ENCODE results near the gene WDR44.

WDR44 gene

DNA sequence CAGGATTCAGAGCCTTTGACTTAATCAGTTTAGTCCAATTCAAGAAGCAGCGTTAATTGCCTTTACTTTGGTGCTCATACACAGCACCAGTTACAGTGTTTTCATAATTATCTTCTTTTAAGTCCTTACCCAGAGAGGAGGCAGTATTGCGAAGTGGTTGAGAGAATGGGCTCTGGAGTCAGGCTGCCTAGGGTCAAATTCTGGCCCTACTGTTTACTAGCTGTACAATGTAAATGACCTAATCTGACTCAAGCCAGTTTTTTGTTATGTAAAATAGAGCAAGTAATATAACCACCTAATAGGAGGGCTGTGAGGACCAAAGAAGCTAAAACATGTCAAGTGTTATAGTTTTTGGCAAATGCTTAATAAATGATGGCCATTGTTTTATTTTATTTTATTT lies 27.6 kb downstream of the WDR44 start:
- H3K4me1 ChIP-seq, result no peaks in the 10 kb centered on the region
- H3K9me3 ChIP-seq (replicated peaks in 1 of 11), result no peaks in the 10 kb centered on the region
- H3K4me3 ChIP-seq, result no peak overlapping the region
- no peaks in the 10 kb centered on the region for H3K27me3 ChIP-seq
- peaks cover 0 to 11% (median 0%) of the 10 kb centered on the region in 11 experiments; a peak in 2 of 22 replicates for H4K20me1 ChIP-seq
- H3K27ac ChIP-seq, result no peak overlapping the region
- H3K9ac ChIP-seq, result no peak overlapping the region
- TF ChIP-seq Cebpa-rat (IDR thresholded peaks at IDR 0.05), result no peak
- H3K4me2 ChIP-seq, result no peak overlapping the region
- H3K36me3 ChIP-seq, result no peaks in the 10 kb centered on the region

DNA sequence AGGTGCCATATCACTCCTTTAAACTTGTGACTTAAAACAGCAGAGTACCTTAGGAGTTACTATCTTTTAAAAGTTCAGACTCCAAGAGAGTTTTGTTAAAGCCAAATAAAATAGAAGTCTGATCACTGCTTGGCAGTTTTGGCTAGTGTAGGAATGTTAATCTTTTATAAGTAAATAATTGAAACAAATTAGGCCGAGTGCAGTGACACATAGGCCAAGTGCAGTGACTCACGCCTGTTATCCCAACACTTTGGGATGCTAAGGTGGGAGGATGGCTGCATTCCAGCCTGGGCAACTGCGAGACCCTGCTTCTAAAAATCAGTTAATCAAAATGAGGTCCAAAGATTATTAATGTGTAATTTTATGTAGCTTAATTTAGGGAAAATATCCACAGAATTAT lies 37.2 kb downstream of the WDR44 start:
- no peak overlapping the region for H3K4me2 ChIP-seq

DNA sequence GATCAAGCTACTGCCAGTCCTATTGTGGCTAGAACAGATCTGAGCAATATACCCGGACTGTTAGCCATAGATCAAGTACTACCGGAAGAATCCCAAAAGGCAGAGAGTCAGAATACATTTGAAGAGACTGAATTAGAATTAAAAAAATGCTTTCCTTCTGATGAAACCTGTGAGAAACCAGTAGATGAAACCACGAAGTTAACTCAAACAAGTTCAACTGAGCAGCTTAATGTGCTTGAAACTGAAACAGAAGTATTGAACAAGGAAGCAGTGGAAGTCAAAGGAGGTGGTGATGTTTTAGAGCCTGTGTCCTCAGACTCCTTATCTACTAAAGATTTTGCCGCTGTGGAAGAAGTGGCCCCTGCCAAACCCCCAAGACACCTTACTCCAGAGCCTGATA lies 46.8 kb downstream of the WDR44 start:
- Histone ChIP-seq H3K9ac (no peak overlapping the region), H3K4me2 (no peak overlapping the region)
- no peak for TF ChIP-seq Cebpa-rat (IDR thresholded peaks at IDR 0.05)

More for the DNA sequence above, 37.2 kb downstream of the WDR44 start:
- no peak for TF ChIP-seq Cebpa-rat (IDR thresholded peaks at IDR 0.05)
- Histone ChIP-seq H4K20me1 (no peaks in the 10 kb centered on the region), H3K4me3 (no peak overlapping the region), H3K27ac (no peak overlapping the region), H3K27me3 (no peaks in the 10 kb centered on the region), H3K4me1 (no peaks in the 10 kb centered on the region), H3K36me3 (peaks cover 0 to 6% (median 0%) of the 10 kb centered on the region in 11 experiments; a peak in 2 of 22 replicates), H3K9ac (no peak overlapping the region), H3K9me3 (replicated peaks in 1 of 11) (no peaks in the 10 kb centered on the region)

DNA sequence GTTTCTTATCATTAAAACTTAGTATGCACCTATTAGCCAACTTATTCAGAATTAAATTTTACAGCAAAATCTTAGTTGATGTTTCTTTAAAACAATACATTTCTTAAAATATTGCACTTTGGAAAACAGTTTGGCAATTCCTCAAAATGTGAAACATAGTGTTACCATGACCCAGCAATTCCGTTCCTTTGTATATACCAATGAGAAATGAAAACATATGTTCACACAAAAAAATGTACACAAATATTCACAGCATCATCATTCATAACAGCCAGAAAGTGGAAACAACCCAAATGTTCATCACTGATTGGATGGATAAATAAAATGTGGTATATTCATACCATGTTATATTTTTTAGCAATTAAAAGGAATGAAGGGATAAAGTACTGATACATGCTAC lies 50.2 kb downstream of the WDR44 start:
- no peaks in the 10 kb centered on the region for H3K27me3 ChIP-seq
- H4K20me1 ChIP-seq, result no peaks in the 10 kb centered on the region
- 0 out of 22 replicates have a peak, but pooled peaks cover 0 to 7% (median 0%) of the 10 kb centered on the region in 11 experiments for H3K9me3 ChIP-seq (replicated peaks in 1 of 11)
- TF ChIP-seq Cebpa-rat (IDR thresholded peaks at IDR 0.05), result no peak
- no peak overlapping the region for H3K4me2 ChIP-seq
- H3K4me1 ChIP-seq, result no peaks in the 10 kb centered on the region
- H3K4me3 ChIP-seq, result no peak overlapping the region
- H3K27ac ChIP-seq, result no peak overlapping the region
- peaks cover 0 to 74% (median 25%) of the 10 kb centered on the region in 11 experiments; a peak in 16 of 22 replicates for H3K36me3 ChIP-seq
- H3K9ac ChIP-seq, result no peak overlapping the region

More for the DNA sequence above, 46.8 kb downstream of the WDR44 start:
- H3K4me3 ChIP-seq, result no peak overlapping the region
- no peaks in the 10 kb centered on the region for H3K4me1 ChIP-seq
- H3K9me3 ChIP-seq (replicated peaks in 1 of 11), result no peaks in the 10 kb centered on the region
- H3K27ac ChIP-seq, result no peak overlapping the region
- peaks cover 0 to 61% (median 8%) of the 10 kb centered on the region in 11 experiments; a peak in 10 of 22 replicates for H3K36me3 ChIP-seq
- no peaks in the 10 kb centered on the region for H4K20me1 ChIP-seq
- no peaks in the 10 kb centered on the region for H3K27me3 ChIP-seq

DNA sequence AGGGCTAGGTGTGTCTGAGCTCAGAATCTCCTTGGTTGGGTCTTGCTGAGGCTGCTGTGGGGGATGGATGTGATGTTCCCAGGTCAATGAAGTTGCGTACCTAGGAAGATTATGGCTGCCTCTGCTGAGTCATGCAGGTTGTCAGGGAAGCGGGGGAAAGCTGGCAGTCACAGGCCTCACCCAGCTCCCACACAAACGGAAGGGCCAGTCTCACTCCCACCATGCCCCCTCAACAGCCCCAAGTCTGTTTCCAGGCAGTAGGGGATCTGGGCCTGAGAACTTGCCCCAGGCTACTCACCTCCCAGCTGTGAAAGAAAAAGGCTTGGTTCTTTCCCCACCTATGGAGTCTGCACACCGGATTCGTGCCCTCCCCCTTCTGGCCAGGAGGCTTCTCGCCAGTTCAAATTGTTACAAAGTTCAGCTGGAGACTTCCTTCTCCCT lies 72.9 kb downstream of the WDR44 start:
- no peak for TF ChIP-seq Cebpa-rat (IDR thresholded peaks at IDR 0.05)
- Histone ChIP-seq H3K4me2 (no peak overlapping the region), H3K36me3 (peaks cover 0 to 31% (median 6%) of the 10 kb centered on the region in 11 experiments; a peak in 7 of 22 replicates), H3K4me3 (no peak overlapping the region), H3K27ac (no peak overlapping the region), H3K9ac (no peak overlapping the region), H3K4me1 (peaks cover 0 to 11% (median 8%) of the 10 kb centered on the region in 10 experiments; a peak in 8 of 20 replicates), H4K20me1 (no peaks in the 10 kb centered on the region; a peak in 1 of 22 replicates), H3K9me3 (replicated peaks in 1 of 11) (0 out of 22 replicates have a peak, but pooled peaks cover 0 to 5% (median 0%) of the 10 kb centered on the region in 11 experiments), H3K27me3 (no peaks in the 10 kb centered on the region)

DNA sequence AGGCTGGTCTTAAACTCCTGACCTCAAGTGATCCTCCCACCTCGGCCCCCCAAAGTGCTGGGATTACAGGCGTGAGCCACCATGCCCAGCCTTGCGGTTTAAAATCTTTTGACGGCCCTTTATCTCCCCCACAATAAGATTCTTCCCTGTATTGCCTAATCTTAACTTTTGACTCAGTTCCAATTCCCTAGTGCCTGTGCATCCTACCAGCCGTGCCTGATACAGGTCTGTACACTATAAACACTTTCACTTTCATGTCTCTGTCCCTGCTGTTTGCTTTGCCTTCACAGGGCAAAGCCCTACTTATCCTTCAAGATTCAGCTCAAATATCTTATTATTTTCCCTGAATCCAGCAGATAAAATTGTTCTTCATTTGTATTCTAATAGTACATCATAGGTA lies 74.6 kb downstream of the WDR44 start:
- Histone ChIP-seq H3K27me3 (no peaks in the 10 kb centered on the region), H3K9me3 (replicated peaks in 1 of 11) (0 out of 22 replicates have a peak, but pooled peaks cover 0 to 5% (median 0%) of the 10 kb centered on the region in 11 experiments), H3K9ac (no peak overlapping the region), H3K4me2 (peak overlapping the region in 6 of 11 experiments; percentile 20 to 45 (median 29); a peak in 9 of 22 replicates), H3K27ac (no peak overlapping the region; a peak in 1 of 22 replicates), H4K20me1 (no peaks in the 10 kb centered on the region; a peak in 1 of 22 replicates), H3K36me3 (peaks cover 0 to 42% (median 6%) of the 10 kb centered on the region in 11 experiments; a peak in 7 of 22 replicates), H3K4me3 (no peak overlapping the region), H3K4me1 (peaks cover 0 to 11% (median 8%) of the 10 kb centered on the region in 10 experiments; a peak in 8 of 20 replicates)
- TF ChIP-seq Cebpa-rat (IDR thresholded peaks at IDR 0.05), result peak in 3 of 11 experiments; percentile 11 to 31 (median 29); a peak in 1 of 22 replicates

DNA sequence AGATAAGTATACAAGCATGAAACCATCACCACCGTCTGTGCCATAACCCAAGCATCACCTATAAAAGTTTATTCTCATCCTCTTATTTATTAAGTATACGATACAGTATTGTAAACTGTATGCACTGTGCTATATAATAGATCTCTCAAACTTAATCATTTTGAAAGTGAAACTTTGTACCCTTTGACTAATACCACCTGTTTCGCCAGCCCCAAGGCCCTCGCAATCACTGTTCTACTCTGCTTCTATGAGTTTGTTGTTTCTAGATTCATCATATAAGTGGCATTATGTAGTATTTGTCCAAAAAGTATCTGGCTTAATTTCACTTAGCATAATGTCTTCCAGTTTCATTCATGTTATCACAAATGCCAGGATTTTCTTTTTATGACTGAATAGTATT lies 77.7 kb downstream of the WDR44 start:
- Histone ChIP-seq H3K27ac (no peak overlapping the region), H4K20me1 (no peaks in the 10 kb centered on the region; a peak in 1 of 22 replicates), H3K27me3 (no peaks in the 10 kb centered on the region), H3K4me3 (no peak overlapping the region), H3K36me3 (peaks cover 0 to 40% (median 6%) of the 10 kb centered on the region in 11 experiments; a peak in 9 of 22 replicates), H3K9ac (no peak overlapping the region), H3K4me1 (peaks cover 0 to 11% (median 8%) of the 10 kb centered on the region in 10 experiments; a peak in 8 of 20 replicates), H3K4me2 (no peak overlapping the region), H3K9me3 (replicated peaks in 1 of 11) (0 out of 22 replicates have a peak, but pooled peaks cover 0 to 5% (median 0%) of the 10 kb centered on the region in 11 experiments)
- TF ChIP-seq Cebpa-rat (IDR thresholded peaks at IDR 0.05), result no peak

DNA sequence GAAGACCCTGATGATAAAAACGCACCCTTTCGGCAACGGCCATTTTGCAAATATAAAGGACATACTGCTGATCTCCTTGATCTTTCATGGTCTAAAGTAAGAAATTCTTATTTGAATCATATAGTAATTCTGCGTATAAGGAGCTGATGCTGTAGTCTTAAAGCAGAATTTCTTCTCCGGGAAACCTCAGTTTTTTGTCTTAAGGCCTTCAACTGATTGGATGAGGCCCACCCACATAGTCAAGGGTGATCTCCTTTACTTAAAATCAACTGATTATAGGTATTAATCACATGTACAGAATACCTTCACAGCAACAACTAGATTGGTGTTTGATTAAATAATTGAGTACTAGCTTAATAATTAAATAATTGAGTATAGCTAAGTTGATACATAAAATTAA lies 86.9 kb downstream of the WDR44 start:
- H3K4me3 ChIP-seq, result no peak overlapping the region
- no peak overlapping the region for H3K27ac ChIP-seq
- no peaks in the 10 kb centered on the region for H4K20me1 ChIP-seq
- H3K9ac ChIP-seq, result no peak overlapping the region
- peaks cover 0 to 18% (median 0%) of the 10 kb centered on the region in 10 experiments; a peak in 5 of 20 replicates for H3K4me1 ChIP-seq
- H3K4me2 ChIP-seq, result no peak overlapping the region
- no peaks in the 10 kb centered on the region for H3K9me3 ChIP-seq (replicated peaks in 1 of 11)
- TF ChIP-seq Cebpa-rat (IDR thresholded peaks at IDR 0.05), result no peak
- peaks cover 0 to 39% (median 9%) of the 10 kb centered on the region in 11 experiments; a peak in 14 of 22 replicates for H3K36me3 ChIP-seq
- no peaks in the 10 kb centered on the region for H3K27me3 ChIP-seq

DNA sequence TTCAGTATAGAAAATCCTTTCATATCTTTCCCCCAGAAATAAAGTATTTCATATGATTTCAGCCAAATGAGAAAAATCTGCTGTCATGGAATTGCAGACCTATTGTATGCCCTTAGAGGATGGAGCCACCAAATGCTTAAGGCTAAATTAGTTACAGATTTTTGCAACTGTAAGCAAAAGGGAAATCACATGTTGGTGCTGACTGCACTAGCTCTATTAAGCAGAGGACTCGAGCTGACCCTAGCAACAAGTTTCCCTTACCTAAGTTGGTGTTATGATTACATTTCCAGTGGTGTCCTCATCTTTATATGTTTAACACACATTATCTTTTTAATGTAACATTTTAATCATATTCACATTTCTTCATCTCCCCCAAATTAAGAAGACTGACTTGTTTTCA lies 91.4 kb downstream of the WDR44 start:
- H3K4me2 ChIP-seq, result peak overlapping the region in 2 of 11 experiments; percentile 34 to 65; a peak in 4 of 22 replicates
- peak overlapping the region in 2 of 11 experiments; percentile 33 to 53; a peak in 2 of 22 replicates for H3K27ac ChIP-seq
- no peaks in the 10 kb centered on the region for H3K27me3 ChIP-seq
- no peaks in the 10 kb centered on the region for H4K20me1 ChIP-seq
- H3K4me3 ChIP-seq, result no peak overlapping the region
- no peak overlapping the region for H3K9ac ChIP-seq
- peaks cover 0 to 22% (median 0%) of the 10 kb centered on the region in 10 experiments; a peak in 5 of 20 replicates for H3K4me1 ChIP-seq
- H3K36me3 ChIP-seq, result peaks cover 0 to 61% (median 22%) of the 10 kb centered on the region in 11 experiments; a peak in 15 of 22 replicates
- no peak for TF ChIP-seq Cebpa-rat (IDR thresholded peaks at IDR 0.05)
- no peaks in the 10 kb centered on the region for H3K9me3 ChIP-seq (replicated peaks in 1 of 11)

Measured in BLaER1 treated with 17β-estradiol and CSF1 and Interleukin-3, amounts not matched to agents 10 nM and 100 nM (cell line).